ENCODE results near the gene CCDC127. TPM values are rescaled to one million over a fixed set of nuclear protein-coding genes. Genes with fewer than 3 reads are reported as not detected.

CCDC127 gene
- total RNA-seq, 1 experiment from 2014 or later, result 10.5 TPM

DNA sequence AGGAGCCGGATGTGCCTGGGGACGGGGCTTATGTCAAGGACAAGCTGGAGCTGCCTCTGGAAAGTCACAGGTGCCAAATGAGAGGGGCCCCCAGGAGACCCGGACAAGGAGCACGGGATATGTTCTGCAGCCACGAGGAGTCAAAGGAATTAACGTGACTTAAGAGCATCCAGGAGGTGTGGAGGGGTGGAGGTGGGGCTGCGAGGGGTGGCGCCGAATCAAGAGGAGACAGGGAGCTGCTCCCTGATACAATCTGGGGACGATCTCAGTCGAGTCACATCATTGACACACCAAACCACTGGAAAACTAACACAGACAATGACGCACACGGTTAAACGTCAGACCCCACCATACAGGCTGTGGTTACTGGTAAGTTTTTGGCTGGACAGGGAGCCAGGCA lies 10.4 kb downstream of the CCDC127 start:
- H3K4me3 ChIP-seq (ENCODE audit: low read depth, low read length), result no peak overlapping the region
- no peak for DNase-seq
- POLR2A ChIA-PET, result no interaction called here
- H3K9me3 ChIP-seq, result no peaks in the 10 kb centered on the region
- peaks cover 7% of the 10 kb centered on the region for H3K4me1 Mint-ChIP-seq (ENCODE audit: low read depth, unreplicated experiment)
- no peaks in the 10 kb centered on the region for H3K36me3 ChIP-seq (ENCODE audit: control insufficient read depth, insufficient read depth, low read length)
- H3K27me3 Mint-ChIP-seq (ENCODE audit: insufficient read depth, unreplicated experiment), result no peaks in the 10 kb centered on the region
- H3K4me1 ChIP-seq, result no peaks in the 10 kb centered on the region
- no peak overlapping the region for H3K27ac Mint-ChIP-seq (ENCODE audit: unreplicated experiment)
- H3K4me3 Mint-ChIP-seq (ENCODE audit: unreplicated experiment), result no peak overlapping the region
- H3K36me3 Mint-ChIP-seq (ENCODE audit: insufficient read depth, unreplicated experiment), result peaks cover 20% of the 10 kb centered on the region
- CTCF ChIA-PET, result no interaction called here
- BruUV-seq (replicated peaks), result no TSS peak
- TF ChIP-seq, protein P1, sequence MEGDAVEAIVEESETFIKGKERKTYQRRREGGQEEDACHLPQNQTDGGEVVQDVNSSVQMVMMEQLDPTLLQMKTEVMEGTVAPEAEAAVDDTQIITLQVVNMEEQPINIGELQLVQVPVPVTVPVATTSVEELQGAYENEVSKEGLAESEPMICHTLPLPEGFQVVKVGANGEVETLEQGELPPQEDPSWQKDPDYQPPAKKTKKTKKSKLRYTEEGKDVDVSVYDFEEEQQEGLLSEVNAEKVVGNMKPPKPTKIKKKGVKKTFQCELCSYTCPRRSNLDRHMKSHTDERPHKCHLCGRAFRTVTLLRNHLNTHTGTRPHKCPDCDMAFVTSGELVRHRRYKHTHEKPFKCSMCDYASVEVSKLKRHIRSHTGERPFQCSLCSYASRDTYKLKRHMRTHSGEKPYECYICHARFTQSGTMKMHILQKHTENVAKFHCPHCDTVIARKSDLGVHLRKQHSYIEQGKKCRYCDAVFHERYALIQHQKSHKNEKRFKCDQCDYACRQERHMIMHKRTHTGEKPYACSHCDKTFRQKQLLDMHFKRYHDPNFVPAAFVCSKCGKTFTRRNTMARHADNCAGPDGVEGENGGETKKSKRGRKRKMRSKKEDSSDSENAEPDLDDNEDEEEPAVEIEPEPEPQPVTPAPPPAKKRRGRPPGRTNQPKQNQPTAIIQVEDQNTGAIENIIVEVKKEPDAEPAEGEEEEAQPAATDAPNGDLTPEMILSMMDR (IDR thresholded peaks at IDR 0.05; ENCODE audit: insufficient read depth in 1 of 2, low read depth in 1 of 2, low read length in 1 of 2, severe bottlenecking in 1 of 2, unreplicated experiment in 1 of 2), result no peak
- intact Hi-C loops (cut with micrococcal nuclease; ENCODE audit: unreplicated experiment), result no loop called here
- H3K9me3 Mint-ChIP-seq (ENCODE audit: unreplicated experiment), result no peaks in the 10 kb centered on the region
- H3K27me3 ChIP-seq (replicated peaks; ENCODE audit: control insufficient read depth, insufficient read depth, low read length), result no peaks in the 10 kb centered on the region

DNA sequence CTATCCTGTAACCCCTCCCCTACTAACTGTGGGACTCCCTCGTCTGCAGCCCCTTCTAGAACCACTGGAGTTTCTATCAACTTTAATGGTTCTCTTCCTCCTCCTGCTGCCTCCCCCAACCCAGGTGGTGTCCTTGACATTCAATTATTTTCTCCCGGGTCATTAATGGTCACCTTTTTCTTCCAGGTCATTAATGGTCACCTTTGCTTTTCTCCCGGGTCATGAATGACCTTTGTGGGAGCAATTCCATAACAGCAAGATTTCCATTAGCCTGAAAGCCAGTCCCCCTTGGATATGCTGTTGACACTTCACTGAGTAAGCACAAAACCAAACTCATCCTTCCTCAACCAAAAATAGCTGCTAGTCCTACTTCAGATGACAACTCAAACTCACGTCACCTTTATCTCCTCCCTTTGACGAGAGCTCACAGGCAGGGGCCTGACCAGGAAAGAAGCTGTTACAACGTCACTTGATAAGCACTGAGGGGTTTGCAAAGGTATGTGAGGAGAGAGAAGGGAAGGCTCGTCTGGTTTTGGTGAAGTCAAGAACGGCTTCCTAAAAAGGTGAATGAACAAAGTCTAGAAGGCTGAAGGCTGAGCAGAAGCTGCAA lies 10.9 kb downstream of the CCDC127 start:
- intact Hi-C loops (cut with micrococcal nuclease; ENCODE audit: unreplicated experiment), result no loop called here
- POLR2A ChIA-PET, result no interaction called here

DNA sequence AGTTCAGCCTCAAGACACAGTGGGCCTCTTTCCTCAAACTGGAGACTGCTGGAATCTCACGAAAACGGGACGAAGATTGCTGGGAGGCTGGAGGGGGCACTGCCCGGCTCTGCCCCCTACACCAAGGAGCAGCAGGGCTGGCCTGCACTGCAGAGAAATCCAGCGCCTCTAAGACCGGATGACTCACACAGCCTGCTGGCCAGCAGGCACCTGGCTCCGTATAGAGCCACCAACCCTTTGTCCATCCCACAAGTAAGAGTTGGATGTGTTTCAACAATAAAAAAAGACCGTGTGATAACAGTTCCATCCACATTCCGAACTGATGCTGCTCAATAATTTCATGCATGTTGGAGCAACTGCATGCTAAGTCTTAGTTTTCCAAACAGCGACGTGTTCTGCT lies 11.5 kb downstream of the CCDC127 start:
- BruUV-seq (replicated peaks), result no TSS peak
- TF ChIP-seq, protein P1 (IDR thresholded peaks at IDR 0.05; ENCODE audit: insufficient read depth in 1 of 2, low read depth in 1 of 2, low read length in 1 of 2, severe bottlenecking in 1 of 2, unreplicated experiment in 1 of 2), result no peak
- H3K27ac Mint-ChIP-seq (ENCODE audit: unreplicated experiment), result no peak overlapping the region
- H3K4me1 Mint-ChIP-seq (ENCODE audit: low read depth, unreplicated experiment), result peaks cover 7% of the 10 kb centered on the region
- Histone ChIP-seq H3K36me3 (ENCODE audit: control insufficient read depth, insufficient read depth, low read length) (no peaks in the 10 kb centered on the region), H3K4me3 (ENCODE audit: low read depth, low read length) (no peak overlapping the region), H3K9me3 (no peaks in the 10 kb centered on the region), H3K27me3 (replicated peaks; ENCODE audit: control insufficient read depth, insufficient read depth, low read length) (no peaks in the 10 kb centered on the region), H3K4me1 (no peaks in the 10 kb centered on the region)
- H3K36me3 Mint-ChIP-seq (ENCODE audit: insufficient read depth, unreplicated experiment), result peaks cover 20% of the 10 kb centered on the region
- intact Hi-C loops (cut with micrococcal nuclease; ENCODE audit: unreplicated experiment), result no loop called here
- H3K9me3 Mint-ChIP-seq (ENCODE audit: unreplicated experiment), result no peaks in the 10 kb centered on the region
- no peak for DNase-seq
- H3K4me3 Mint-ChIP-seq (ENCODE audit: unreplicated experiment), result no peak overlapping the region
- ChIA-PET CTCF (interaction anchor here (1.4 kb wide), 1 partner anchor 18 kb away, joined by 4 read pairs; no protein-coding TSS in a partner anchor), POLR2A (no interaction called here)
- no peaks in the 10 kb centered on the region for H3K27me3 Mint-ChIP-seq (ENCODE audit: insufficient read depth, unreplicated experiment)

More for the DNA sequence above, 10.9 kb downstream of the CCDC127 start:
- H3K27ac Mint-ChIP-seq (ENCODE audit: unreplicated experiment), result no peak overlapping the region
- TF ChIP-seq, protein P1 (IDR thresholded peaks at IDR 0.05; ENCODE audit: insufficient read depth in 1 of 2, low read depth in 1 of 2, low read length in 1 of 2, severe bottlenecking in 1 of 2, unreplicated experiment in 1 of 2), result no peak
- DNase-seq, result no peak
- no peaks in the 10 kb centered on the region for H3K9me3 Mint-ChIP-seq (ENCODE audit: unreplicated experiment)
- no peak overlapping the region for H3K4me3 ChIP-seq (ENCODE audit: low read depth, low read length)
- no peaks in the 10 kb centered on the region for H3K27me3 Mint-ChIP-seq (ENCODE audit: insufficient read depth, unreplicated experiment)
- peaks cover 20% of the 10 kb centered on the region for H3K36me3 Mint-ChIP-seq (ENCODE audit: insufficient read depth, unreplicated experiment)
- no peak overlapping the region for H3K4me3 Mint-ChIP-seq (ENCODE audit: unreplicated experiment)
- H3K36me3 ChIP-seq (ENCODE audit: control insufficient read depth, insufficient read depth, low read length), result no peaks in the 10 kb centered on the region
- CTCF ChIA-PET, result no interaction called here
- no peaks in the 10 kb centered on the region for H3K9me3 ChIP-seq
- H3K27me3 ChIP-seq (replicated peaks; ENCODE audit: control insufficient read depth, insufficient read depth, low read length), result no peaks in the 10 kb centered on the region
- H3K4me1 Mint-ChIP-seq (ENCODE audit: low read depth, unreplicated experiment), result peaks cover 7% of the 10 kb centered on the region
- no peaks in the 10 kb centered on the region for H3K4me1 ChIP-seq
- BruUV-seq (replicated peaks), result no TSS peak
